IPS DF 19.7 (cell line): ENCODE results near the gene NAV1.
A peak's percentile ranks its signal among the peaks of the same experiment; 100 is the strongest.

Source experiments
- DNase-seq: peaks from one replicate; pipeline ENCODE4 v3.0.0-alpha.2; 2013; ENCODE audit warnings: low read depth, low spot score

Gene NAV1

GRCh38 chr1:201503397-201504176 is 35.3 kb upstream of the NAV1 start:
- DNase-seq = peak; percentile 80

GRCh38 chr1:201504179-201504631 is 34.7 kb upstream of the NAV1 start:
- DNase-seq = no peak

DNA sequence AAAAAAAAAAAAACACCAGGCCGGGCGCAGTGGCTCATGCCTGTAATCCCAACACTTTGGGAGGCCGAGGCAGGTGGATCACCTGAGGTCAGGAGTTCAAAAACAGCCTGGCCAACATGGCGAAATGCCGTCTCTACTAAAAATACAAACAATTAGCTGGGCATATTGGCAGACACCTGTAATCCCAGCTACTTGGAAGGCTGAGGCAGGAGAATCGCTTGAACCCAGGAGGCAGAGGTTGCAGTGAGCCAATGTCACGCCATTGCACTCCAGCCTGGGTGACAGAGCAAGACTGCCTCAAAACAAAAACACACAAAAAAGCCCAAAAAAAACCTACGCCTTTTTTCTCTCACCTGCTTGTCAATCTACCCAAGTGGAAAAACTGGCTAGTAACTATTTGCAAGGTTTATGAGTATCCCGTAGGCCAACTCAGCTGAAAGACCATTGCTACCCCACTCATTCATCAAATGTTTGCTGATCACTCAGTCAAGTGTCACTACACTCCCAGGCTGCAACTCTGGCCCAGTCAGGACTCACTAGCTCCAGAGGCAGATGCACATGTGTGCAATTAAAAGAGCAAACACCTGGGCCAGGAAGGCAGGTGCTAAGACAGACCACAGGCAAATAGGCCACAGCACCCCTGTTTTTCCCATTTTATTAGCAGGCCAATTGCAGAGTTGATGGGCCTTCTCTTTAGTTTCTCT is 34.0 kb upstream of the NAV1 start:
- no peak for DNase-seq

GRCh38 chr1:201505503-201505890 is 33.4 kb upstream of the NAV1 start:
- DNase-seq = no peak

- DNase-seq = no peak
These were observed 32.8 kb upstream of the NAV1 start for GRCh38 chr1:201506092-201506491.

DNA sequence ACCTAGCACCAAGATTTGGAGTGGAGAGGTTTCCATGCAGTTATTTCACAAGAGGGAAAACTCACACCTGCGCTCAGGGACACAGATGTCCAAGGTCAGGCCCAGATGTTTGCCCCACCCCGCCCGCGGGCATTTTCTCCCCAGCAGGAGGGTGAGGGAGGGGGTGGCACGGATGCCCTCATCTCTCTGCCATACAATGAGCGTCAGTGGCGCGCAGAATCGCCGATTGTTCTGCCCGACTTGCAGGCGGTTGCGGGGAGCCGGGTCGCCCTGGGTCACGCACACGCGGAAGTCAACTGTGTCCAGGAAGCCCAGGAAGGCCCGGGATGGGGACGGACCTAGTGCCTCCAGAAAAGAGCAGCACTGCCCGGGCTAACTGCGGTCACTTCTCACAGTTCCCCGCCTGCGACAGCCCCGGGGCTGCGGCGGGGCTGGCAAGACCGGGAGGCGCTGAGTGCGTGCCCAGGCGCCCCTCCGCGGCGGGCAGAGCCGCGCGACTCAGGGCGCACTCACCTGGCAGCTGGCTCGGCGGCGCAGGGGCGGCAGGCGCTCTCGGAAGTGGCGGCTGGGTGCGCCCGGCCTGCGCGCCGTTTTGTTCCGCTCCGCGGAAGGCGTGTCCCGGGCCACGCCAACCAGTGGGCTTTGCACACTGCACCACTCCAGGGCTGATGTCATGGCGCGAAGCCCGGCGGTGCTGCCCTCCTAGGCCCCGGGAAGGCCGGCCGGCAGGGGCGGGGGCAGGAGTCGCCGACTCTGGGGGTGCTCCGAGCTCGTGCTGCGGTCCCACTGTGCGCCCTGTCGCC is 32.2 kb upstream of the NAV1 start, which contains the start of gene CSRP1:
CSRP1 (minus strand) TSS at position 567 of the 803 bp plus-strand sequence. CDS start 10,820 bp downstream, outside the sequence.
- no peak for DNase-seq

DNA sequence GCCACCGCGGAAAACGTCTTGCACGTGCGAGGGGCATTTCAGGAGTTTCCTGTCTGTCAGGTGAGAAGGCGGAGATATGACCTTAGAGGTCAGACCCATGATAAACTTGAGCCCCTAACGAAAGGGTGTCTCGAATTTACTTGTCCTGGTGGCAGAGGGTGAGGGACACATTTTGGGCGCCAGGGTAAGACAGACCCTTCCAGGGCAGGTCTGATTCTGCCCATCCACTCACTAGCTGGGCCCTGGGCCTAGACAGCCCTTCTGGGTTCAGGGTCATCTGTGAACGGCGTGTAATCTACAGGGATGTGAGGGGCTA is 31.6 kb upstream of the NAV1 start:
- DNase-seq = no peak

- no peak for DNase-seq
These were observed 30.1 kb upstream of the NAV1 start for GRCh38 chr1:201508809-201509208.

DNA sequence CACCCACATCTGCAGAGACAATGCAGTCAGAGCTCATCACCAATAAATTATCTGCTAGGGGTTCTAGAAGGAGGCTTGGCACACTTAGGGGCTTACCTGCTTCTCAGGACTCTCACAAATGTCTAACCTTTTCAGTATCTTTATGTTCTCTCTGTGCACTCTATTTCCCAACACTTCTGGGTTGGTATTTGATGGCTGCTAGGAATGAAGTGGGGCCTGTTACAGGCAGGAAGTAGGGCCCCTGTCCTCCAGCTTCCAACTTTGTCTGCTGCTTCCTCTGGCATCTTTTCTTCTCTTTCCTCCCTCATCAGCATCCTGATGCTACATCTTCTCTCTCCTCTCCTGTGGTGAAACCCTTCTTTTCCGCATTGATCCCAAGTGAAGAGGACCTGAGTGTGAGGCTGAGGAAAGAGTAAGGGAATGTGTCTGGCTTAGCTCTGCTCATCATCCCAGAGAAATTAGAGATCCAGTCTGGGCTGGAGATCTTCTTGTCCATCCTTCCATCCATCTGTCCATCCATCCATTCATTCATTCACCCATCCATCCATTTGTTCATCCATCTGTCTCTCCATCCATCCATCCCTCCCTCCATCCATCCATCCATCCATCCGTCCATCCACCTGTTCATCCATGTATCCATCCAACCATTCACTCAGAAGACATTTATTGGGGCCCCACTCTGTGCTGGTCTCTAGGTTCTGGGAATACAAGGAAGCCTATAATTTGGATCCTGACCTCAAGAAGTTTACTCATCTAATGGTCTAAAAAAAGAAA is 29.1 kb upstream of the NAV1 start:
- DNase-seq = no peak

- DNase-seq = no peak
These were observed 28.2 kb upstream of the NAV1 start for GRCh38 chr1:201510734-201511133.

- DNase-seq = no peak
These were observed 27.5 kb upstream of the NAV1 start for GRCh38 chr1:201511396-201511940.

GRCh38 chr1:201511941-201512539 is 26.9 kb upstream of the NAV1 start:
- DNase-seq = no peak

- DNase-seq = no peak
These were observed 25.3 kb upstream of the NAV1 start for GRCh38 chr1:201513498-201514243.

GRCh38 chr1:201514466-201514865 is 24.5 kb upstream of the NAV1 start:
- DNase-seq = no peak

DNA sequence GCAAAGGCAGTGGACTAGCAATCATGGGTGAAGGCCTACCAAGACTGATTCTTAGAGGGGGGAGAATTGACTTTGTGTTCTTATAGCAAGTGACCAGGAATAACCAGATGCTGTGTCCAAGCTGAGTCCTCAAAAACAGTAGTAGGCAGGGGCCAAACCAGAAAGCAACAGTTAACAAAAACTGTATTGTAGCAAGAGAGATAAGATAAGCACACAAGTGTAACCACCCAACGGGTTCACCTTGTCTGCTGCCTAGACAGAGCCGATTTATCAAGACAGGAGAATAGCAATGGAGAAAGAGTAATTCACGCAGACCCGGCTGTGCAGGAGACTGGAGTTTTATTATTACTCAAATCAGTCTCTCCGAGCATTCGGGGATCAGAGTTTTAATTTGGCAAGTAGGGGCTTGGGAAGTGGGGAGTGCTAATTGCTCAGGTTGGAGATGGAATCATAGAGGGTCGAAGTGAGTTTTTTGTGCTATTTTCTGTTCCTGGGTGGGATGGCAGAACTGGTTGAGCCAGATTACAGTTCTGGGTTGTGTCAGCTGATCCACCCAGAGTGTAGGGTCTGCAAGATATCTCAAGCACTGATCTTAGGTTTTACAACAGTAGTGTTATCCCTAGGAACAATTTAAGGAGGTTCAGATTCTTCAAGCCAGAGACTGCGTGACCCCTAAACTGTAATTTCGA is 23.7 kb upstream of the NAV1 start:
- no peak for DNase-seq

DNA sequence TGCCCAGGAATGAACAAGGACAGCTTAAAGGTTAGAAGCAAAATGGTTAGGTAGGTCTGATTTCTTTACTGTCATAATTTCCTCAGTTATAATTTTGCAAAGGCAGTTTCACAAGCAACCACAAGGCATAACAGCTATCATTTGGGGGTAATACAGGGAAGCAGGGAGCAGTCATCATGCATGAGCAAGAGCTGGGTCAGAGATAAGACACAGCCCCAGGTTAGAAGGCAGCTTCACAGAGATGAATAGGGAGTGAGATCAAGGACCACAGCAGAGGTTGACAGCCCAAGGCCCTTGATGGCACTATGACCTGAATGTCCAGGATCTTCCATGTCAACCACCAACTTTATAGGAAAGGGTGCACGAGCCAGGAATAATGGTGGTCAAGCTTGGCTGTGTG is 23.0 kb upstream of the NAV1 start:
- DNase-seq = no peak

DNA sequence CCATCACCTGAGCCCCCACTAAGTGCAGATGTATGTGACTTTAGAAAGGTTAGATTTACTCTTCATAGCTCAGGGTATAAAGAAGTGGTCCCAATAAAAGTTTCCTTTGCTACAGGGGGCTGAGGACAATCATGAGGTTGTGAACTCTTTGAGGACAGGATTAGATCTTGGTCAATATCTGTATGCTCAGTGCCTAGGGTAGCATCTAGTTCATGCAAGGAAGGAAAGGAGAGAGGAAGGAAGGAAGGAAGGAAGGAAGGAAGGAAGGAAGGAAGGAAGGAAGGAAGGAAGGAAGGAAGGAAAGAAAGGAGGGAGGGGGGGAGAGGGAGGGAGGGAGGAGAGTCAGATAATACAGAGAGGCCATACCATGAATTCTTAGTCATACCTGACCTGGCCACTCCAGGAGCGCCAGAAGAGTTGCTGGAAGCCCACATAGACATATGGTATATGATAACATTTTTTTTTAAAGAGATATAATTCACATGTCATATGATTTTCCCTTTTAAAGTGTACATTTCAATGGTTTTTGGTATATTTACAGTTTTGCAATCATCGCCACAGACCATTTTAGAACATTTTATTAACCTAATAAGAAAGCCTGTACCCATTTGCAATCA is 22.3 kb upstream of the NAV1 start:
- DNase-seq = no peak

GRCh38 chr1:201517631-201518030 is 21.3 kb upstream of the NAV1 start:
- no peak for DNase-seq

- DNase-seq = no peak
These were observed 20.9 kb upstream of the NAV1 start for GRCh38 chr1:201518071-201518470.
